Measurements from ENCODE around the gene ABHD6. TPM values are rescaled to one million over a fixed set of nuclear protein-coding genes. Genes with fewer than 3 reads are reported as not detected.
A peak's percentile ranks its signal among the peaks of the same experiment; 100 is the strongest.

ABHD6 gene
- total and polyA plus RNA-seq, 9 of the 15 experiments (the other 6 are each of a cell fraction or from before 2014, with no cell fraction given): 0.53 to 3.6 (median 2.5) TPM

- TF ChIP-seq RAD51 (IDR thresholded peaks at IDR 0.05; ENCODE audit: borderline replicate concordance, low read depth) (no peak), MNT (conservative IDR thresholded peaks at IDR 0.05) (peak in 1 of 2 experiments; percentile 39; a peak in 1 of 4 replicates), SUPT5H (IDR thresholded peaks at IDR 0.05) (no peak), ZNF592 (IDR thresholded peaks at IDR 0.05) (0 out of 2 replicates have a peak, but pooled peaks have one; percentile 24), MTA2 (IDR thresholded peaks at IDR 0.05; ENCODE audit: low read depth) (no peak), NR3C1 (CRISPR knock-in tag; IDR thresholded peaks at IDR 0.05) (peak; percentile 76), WHSC1 (IDR thresholded peaks at IDR 0.05; ENCODE audit: low read length) (no peak), PCBP2 (IDR thresholded peaks at IDR 0.05; ENCODE audit: low read depth, low read length, poor library complexity, severe bottlenecking) (no peak), ZSCAN29 (IDR thresholded peaks at IDR 0.05) (no peak), RAD21 (CRISPR knock-in tag; conservative IDR thresholded peaks at IDR 0.05 in 1 of 2, IDR thresholded peaks at IDR 0.05 in 1 of 2) (peak; percentile 20 to 41)
These were observed 95.1 kb downstream of the ABHD6 start, which contains the start of gene PXK (continued) for GRCh38 chr3:58332575-58333188.

Measured in K562 (cell line).